Upper lobe of left lung (tissue), 6 donors: ENCODE data around the gene MUC2. TPM values are rescaled to one million over a fixed set of nuclear protein-coding genes. Genes with fewer than 3 reads are reported as not detected.
A peak's percentile ranks its signal among the peaks of the same experiment; 100 is the strongest.

Source experiments
- ATAC-seq, 2 donors: fragments of 200-7000 bp; cut with Tn5 transposase; one replicate each; pipeline ENCODE4 v1.9.1; 2022; ENCODE audit warnings: mild to moderate bottlenecking in 2 of 2, moderate library complexity in 2 of 2; ENCODE audit not compliant: low FRiP score in 2 of 2
- DNase-seq, 2 donors: peaks; one replicate each; pipeline ENCODE4 v3.0.0-alpha.2; 2019 to 2020
- H3K27ac ChIP-seq, 4 donors: fragments of 200-600 bp; sonication (generic); one replicate each; pipeline ENCODE4 v1.5.1; 2016 to 2019
- H3K27me3 ChIP-seq, 4 donors: fragments of 200-600 bp; sonication (generic); one replicate each; pipeline ENCODE4 v1.5.1; 2017 to 2019
- H3K36me3 ChIP-seq, 4 donors: fragments of 200-600 bp; sonication (generic); one replicate each; pipeline ENCODE4 v1.5.1; 2016 to 2019
- H3K4me1 ChIP-seq, 4 donors: fragments of 200-600 bp; sonication (generic); one replicate each; pipeline ENCODE4 v1.5.1; 2018 to 2019
- H3K4me3 ChIP-seq, 4 donors: fragments of 200-600 bp; sonication (generic); one replicate each; pipeline ENCODE4 v1.5.1; 2017 to 2019; ENCODE audit warnings: mild to moderate bottlenecking in 2 of 4, moderate library complexity in 1 of 4
- H3K9me3 ChIP-seq, 4 donors: fragments of 200-600 bp; sonication (generic); one replicate each; pipeline ENCODE4 v1.5.1; 2018 to 2019
- CTCF ChIP-seq, 6 experiments: fragments of 450-650 bp in 4 of 6; fragments of 200-600 bp in 2 of 6; sonication (generic) in 2 of 6; IDR thresholded peaks; one replicate each; pipeline ENCODE4 v1.5.1; 2016 to 2019; ENCODE audit warnings: antibody characterized with exemption in 6 of 6
- EP300 ChIP-seq, 4 donors: sonication (generic); formaldehyde crosslinking; IDR thresholded peaks; one replicate each; pipeline ENCODE4 v1.5.1; 2017; ENCODE audit warnings: antibody characterized with exemption in 4 of 4, control low read depth in 2 of 4
- POLR2A ChIP-seq, 4 donors: fragments of 450-650 bp; IDR thresholded peaks; one replicate each; pipeline ENCODE4 v1.5.1; 2016 to 2017; ENCODE audit warnings: antibody characterized with exemption in 4 of 4, mild to moderate bottlenecking in 2 of 4
- POLR2AphosphoS5 ChIP-seq, 2 donors: sonication (generic); formaldehyde crosslinking; IDR thresholded peaks; one replicate each; pipeline ENCODE4 v1.5.1; 2017; ENCODE audit warnings: antibody characterized with exemption in 2 of 2
- WGBS, 2 donors: methylation state at CpG; one replicate each; pipeline ENCODE4 v1.1.5; 2017 to 2018; 5-methylcytosine and 5-hydroxymethylcytosine counted together
- total RNA-seq, 6 donors: library from RNA; depleted of rRNA in 4 of 6; stranded (reverse); fragments of >200 nt in 4 of 6; gene quantifications; one replicate each; pipeline versions ENCODE4 v1.1.0 to v1.2.1, GENCODE V29; 2016 to 2021
- donor health status: DM: no; HTN: no; CAD: no; lungs with moderate emphysema.
- donor health status: DM: no; HTN: yes; CAD: no; lungs with severe emphysema.

Gene MUC2
- total RNA-seq, 6 donors from 2014 or later, result 0.11 to 0.84 TPM; not detected in 4

- DNase-seq (no peak), ATAC-seq (no peak)
- H3K27ac ChIP-seq, result no peak overlapping the region
Measured at GRCh38 chr11:1069740-1070139, 4.9 kb upstream of the MUC2 start.

GRCh38 chr11:1070594-1071462 lies 3.8 kb upstream of the MUC2 start:
- WGBS, 2 donors, result 82 to 85% methylated on average over 4 to 9 of the region's 9 CpGs
- peaks cover 9 to 15% (median 13%) of the 10 kb centered on the region in 4 donors for H3K4me1 ChIP-seq
- H3K27ac ChIP-seq, result no peak overlapping the region
- no peaks in the 10 kb centered on the region for H3K27me3 ChIP-seq
- DNase-seq, result no peak
- no peak overlapping the region for H3K4me3 ChIP-seq
- no peak for ATAC-seq
- no peak for TF ChIP-seq POLR2AphosphoS5 (IDR thresholded peaks at IDR 0.05)
- no peak for TF ChIP-seq EP300 (IDR thresholded peaks at IDR 0.05)
- no peak for TF ChIP-seq POLR2A (IDR thresholded peaks at IDR 0.05)
- no peak for TF ChIP-seq CTCF (IDR thresholded peaks at IDR 0.05)
- H3K36me3 ChIP-seq, result no peaks in the 10 kb centered on the region
- no peaks in the 10 kb centered on the region for H3K9me3 ChIP-seq

More at GRCh38 chr11:1069740-1070139, 4.9 kb upstream of the MUC2 start:
- Histone ChIP-seq H3K27me3 (no peaks in the 10 kb centered on the region), H3K4me3 (no peak overlapping the region), H3K9me3 (no peaks in the 10 kb centered on the region), H3K4me1 (peaks cover 9 to 15% (median 13%) of the 10 kb centered on the region in 4 donors), H3K36me3 (no peaks in the 10 kb centered on the region)
- TF ChIP-seq CTCF (IDR thresholded peaks at IDR 0.05), result no peak
- TF ChIP-seq POLR2A (IDR thresholded peaks at IDR 0.05), result no peak
- no peak for TF ChIP-seq EP300 (IDR thresholded peaks at IDR 0.05)
- TF ChIP-seq POLR2AphosphoS5 (IDR thresholded peaks at IDR 0.05), result no peak

GRCh38 chr11:1071571-1072115 lies 3.0 kb upstream of the MUC2 start:
- TF ChIP-seq EP300 (IDR thresholded peaks at IDR 0.05) (no peak), CTCF (IDR thresholded peaks at IDR 0.05) (no peak), POLR2A (IDR thresholded peaks at IDR 0.05) (no peak), POLR2AphosphoS5 (IDR thresholded peaks at IDR 0.05) (no peak)

DNA sequence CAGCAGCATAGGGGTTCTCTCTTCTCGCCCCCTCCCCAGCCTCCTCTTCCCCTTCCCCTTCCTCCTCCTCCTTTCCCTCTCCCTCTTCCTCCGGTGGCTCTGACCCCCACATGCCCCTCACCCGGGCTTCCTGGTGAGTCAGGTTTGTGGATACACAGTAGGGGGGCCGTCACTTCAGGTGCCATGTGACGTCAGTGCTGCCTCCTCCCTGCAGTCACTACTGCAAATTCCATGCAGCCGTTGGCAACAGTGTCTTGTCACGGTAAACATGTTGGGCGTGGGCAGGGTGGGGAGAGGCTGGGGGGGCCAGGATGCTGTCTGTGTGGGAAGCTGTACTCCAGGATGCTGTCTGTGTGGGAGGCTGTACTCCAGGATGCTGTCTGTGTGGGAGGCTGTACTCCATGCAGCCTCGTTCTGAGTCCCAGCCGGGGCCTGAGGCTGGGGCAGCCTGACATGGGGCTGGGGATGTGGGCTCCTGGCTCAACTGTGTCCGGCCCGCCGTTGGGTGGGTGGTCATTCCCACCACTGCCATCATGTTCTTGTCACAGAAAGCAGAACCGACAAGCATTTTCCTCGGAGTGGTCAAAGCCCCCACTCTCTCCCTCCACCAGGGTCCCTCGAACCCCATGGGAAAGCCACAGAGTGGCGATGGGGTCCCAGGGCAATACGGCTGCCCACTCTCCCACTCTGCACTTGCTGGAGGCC lies 2.4 kb upstream of the MUC2 start:
- DNase-seq (no peak), ATAC-seq (no peak)
- WGBS, 2 donors, result 68 to 72% methylated on average over 11 to 17 of the region's 18 CpGs
- Histone ChIP-seq H3K4me3 (no peak overlapping the region), H3K36me3 (no peaks in the 10 kb centered on the region), H3K27me3 (no peaks in the 10 kb centered on the region), H3K9me3 (no peaks in the 10 kb centered on the region), H3K4me1 (peaks cover 9 to 15% (median 13%) of the 10 kb centered on the region in 4 donors), H3K27ac (no peak overlapping the region)
- no peak for TF ChIP-seq CTCF (IDR thresholded peaks at IDR 0.05)
- no peak for TF ChIP-seq POLR2AphosphoS5 (IDR thresholded peaks at IDR 0.05)
- no peak for TF ChIP-seq EP300 (IDR thresholded peaks at IDR 0.05)
- no peak for TF ChIP-seq POLR2A (IDR thresholded peaks at IDR 0.05)

More at GRCh38 chr11:1071571-1072115, 3.0 kb upstream of the MUC2 start:
- Histone ChIP-seq H3K27me3 (no peaks in the 10 kb centered on the region), H3K4me3 (no peak overlapping the region), H3K36me3 (no peaks in the 10 kb centered on the region), H3K9me3 (no peaks in the 10 kb centered on the region), H3K27ac (no peak overlapping the region), H3K4me1 (peaks cover 9 to 15% (median 13%) of the 10 kb centered on the region in 4 donors)
- 79 to 91% methylated on average over 14 to 21 of the region's 21 CpGs for WGBS, 2 donors
- ATAC-seq (no peak), DNase-seq (peak in 1 of 2 donors; percentile 64)
